Uterus (tissue), 2 donors: ENCODE data around the gene ZNF853.

ENCODE experiments used
- POLR2A ChIP-seq, 2 donors: fragments of 450-650 bp; IDR thresholded peaks; one replicate each; pipeline ENCODE4 v1.6.1; 2016; ENCODE audit warnings: antibody characterized with exemption in 2 of 2, mild to moderate bottlenecking in 1 of 2, moderate library complexity in 1 of 2
- TF ChIP-seq, protein P1 (sequence below), 4 experiments: fragments of 200-600 bp in 2 of 4; fragments of 450-650 bp in 2 of 4; sonication (generic) in 2 of 4; IDR thresholded peaks; one replicate each; pipeline ENCODE4 v1.5.1; 2016 to 2019; ENCODE audit warnings: antibody characterized with exemption in 4 of 4, mild to moderate bottlenecking in 2 of 4, moderate library complexity in 1 of 4

- TF ChIP-seq, protein P1, sequence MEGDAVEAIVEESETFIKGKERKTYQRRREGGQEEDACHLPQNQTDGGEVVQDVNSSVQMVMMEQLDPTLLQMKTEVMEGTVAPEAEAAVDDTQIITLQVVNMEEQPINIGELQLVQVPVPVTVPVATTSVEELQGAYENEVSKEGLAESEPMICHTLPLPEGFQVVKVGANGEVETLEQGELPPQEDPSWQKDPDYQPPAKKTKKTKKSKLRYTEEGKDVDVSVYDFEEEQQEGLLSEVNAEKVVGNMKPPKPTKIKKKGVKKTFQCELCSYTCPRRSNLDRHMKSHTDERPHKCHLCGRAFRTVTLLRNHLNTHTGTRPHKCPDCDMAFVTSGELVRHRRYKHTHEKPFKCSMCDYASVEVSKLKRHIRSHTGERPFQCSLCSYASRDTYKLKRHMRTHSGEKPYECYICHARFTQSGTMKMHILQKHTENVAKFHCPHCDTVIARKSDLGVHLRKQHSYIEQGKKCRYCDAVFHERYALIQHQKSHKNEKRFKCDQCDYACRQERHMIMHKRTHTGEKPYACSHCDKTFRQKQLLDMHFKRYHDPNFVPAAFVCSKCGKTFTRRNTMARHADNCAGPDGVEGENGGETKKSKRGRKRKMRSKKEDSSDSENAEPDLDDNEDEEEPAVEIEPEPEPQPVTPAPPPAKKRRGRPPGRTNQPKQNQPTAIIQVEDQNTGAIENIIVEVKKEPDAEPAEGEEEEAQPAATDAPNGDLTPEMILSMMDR (IDR thresholded peaks at IDR 0.05), result no peak
- no peak for TF ChIP-seq POLR2A (IDR thresholded peaks at IDR 0.05)
These were observed 40.0 kb upstream of the ZNF853 start for GRCh38 chr7:6575281-6576023.
